HepG2 (cell line): ENCODE results near the gene BAHD1. TPM values are rescaled to one million over a fixed set of nuclear protein-coding genes. Genes with fewer than 3 reads are reported as not detected.

Source experiments
- AGO1 ChIP-seq: fragments of 200-400 bp; formaldehyde crosslinking; IDR thresholded peaks from 2 replicates; pipeline ENCODE4 v1.6.1; 2017; ENCODE audit warnings: mild to moderate bottlenecking, low read depth, low read length, moderate library complexity; ENCODE audit not compliant: poor library complexity, severe bottlenecking
- ARNT ChIP-seq: fragments of 450-650 bp; IDR thresholded peaks from 2 replicates; pipeline ENCODE4 v1.6.1; 2017
- GABPA ChIP-seq, 2 experiments: IDR thresholded peaks; 2 replicates each; pipeline ENCODE4 v1.6.1; 2011 to 2016; ENCODE audit warnings: low read depth in 2 of 2, low read length in 1 of 2, missing biosample characterization in 1 of 2, missing genetic modification characterization in 1 of 2
- MAX ChIP-seq: IDR thresholded peaks from 2 replicates; pipeline ENCODE4 v1.6.1; 2012; ENCODE audit warnings: inconsistent platforms
- MEIS1 ChIP-seq: sonication (generic); formaldehyde crosslinking; IDR thresholded peaks from 2 replicates; pipeline ENCODE4 v1.9.0; 2021; ENCODE audit warnings: mild to moderate bottlenecking, missing genetic modification reagents, moderate library complexity, borderline replicate concordance
- SIN3A ChIP-seq: IDR thresholded peaks from 2 replicates; pipeline ENCODE4 v1.6.1; 2011; ENCODE audit warnings: low read depth, mild to moderate bottlenecking, control low read depth, low read length, borderline replicate concordance
- SIX1 ChIP-seq: sonication (generic); formaldehyde crosslinking; IDR thresholded peaks from 2 replicates; pipeline ENCODE4 v1.4.0; 2020; ENCODE audit warnings: missing genetic modification reagents, borderline replicate concordance
- TCF12 ChIP-seq, 2 experiments: fragments of 450-650 bp in 1 of 2; sonication (generic) in 1 of 2; formaldehyde crosslinking in 1 of 2; IDR thresholded peaks; 2 replicates each; pipeline versions ENCODE4 v1.6.1 to v1.8.0; 2017 to 2022; ENCODE audit warnings: antibody characterized with exemption in 1 of 2, mild to moderate bottlenecking in 1 of 2, missing genetic modification reagents in 1 of 2, moderate library complexity in 1 of 2
- THYN1 ChIP-seq: sonication (generic); formaldehyde crosslinking; IDR thresholded peaks from 2 replicates; pipeline ENCODE4 v1.8.1; 2023; ENCODE audit warnings: low read depth, mild to moderate bottlenecking, moderate library complexity, missing genetic modification reagents, borderline replicate concordance
- ZFP37 ChIP-seq: sonication (generic); formaldehyde crosslinking; IDR thresholded peaks from 2 replicates; pipeline ENCODE4 v1.4.0; 2020; ENCODE audit warnings: missing genetic modification reagents, borderline replicate concordance
- ZNF17 ChIP-seq: sonication (generic); formaldehyde crosslinking; IDR thresholded peaks from 2 replicates; pipeline ENCODE4 v1.5.0; 2020; ENCODE audit warnings: mild to moderate bottlenecking, missing genetic modification reagents
- ZNF20 ChIP-seq: sonication (generic); formaldehyde crosslinking; IDR thresholded peaks from 2 replicates; pipeline ENCODE4 v1.4.0; 2020; ENCODE audit warnings: mild to moderate bottlenecking, moderate library complexity, missing genetic modification reagents
- ZNF564 ChIP-seq: sonication (generic); formaldehyde crosslinking; IDR thresholded peaks from 2 replicates; pipeline ENCODE4 v1.8.1; 2023; ENCODE audit warnings: mild to moderate bottlenecking, missing genetic modification reagents
- ZNF570 ChIP-seq: sonication (generic); formaldehyde crosslinking; IDR thresholded peaks from 2 replicates; pipeline ENCODE4 v1.4.0; 2020; ENCODE audit warnings: mild to moderate bottlenecking, missing genetic modification reagents, borderline replicate concordance
- ZNF775 ChIP-seq: sonication (generic); formaldehyde crosslinking; IDR thresholded peaks from 2 replicates; pipeline ENCODE4 v1.4.0; 2020; ENCODE audit warnings: missing genetic modification reagents, mild to moderate bottlenecking, moderate library complexity, borderline replicate concordance
- polyA plus RNA-seq, 8 experiments: library from polyadenylated mRNA; depleted of rRNA in 3 of 8; stranded (reverse) in 7 of 8; unstranded in 1 of 8; fragments of >200 nt; fragmentation: Illumina TruSeq in 4 of 8; extraction: Trizol in 4 of 8; gene quantifications; 2 replicates each; pipeline versions ENCODE4 v1.2.1 to v1.2.3, GENCODE V29; 2011 to 2016; ENCODE audit warnings: low read depth in 4 of 8, missing spikeins in 1 of 8, mixed read lengths in 1 of 8; ENCODE audit not compliant: insufficient read depth in 1 of 8
- total RNA-seq, 5 experiments: library from RNA; depleted of rRNA; stranded (reverse); fragments of >200 nt; fragmentation: Illumina TruSeq; extraction: Trizol; gene quantifications; 2 replicates each; pipeline ENCODE4 v1.2.3, GENCODE V29; 2016; ENCODE audit warnings: low read depth in 1 of 5
- TF ChIP-seq, protein P1 (sequence below): sonication (generic); formaldehyde crosslinking; IDR thresholded peaks from 2 replicates; pipeline ENCODE4 v1.5.0; 2020; ENCODE audit warnings: mild to moderate bottlenecking, missing genetic modification reagents
- TF ChIP-seq, protein P2 (sequence below): sonication (generic); formaldehyde crosslinking; IDR thresholded peaks from 2 replicates; pipeline ENCODE4 v1.4.0; 2020; ENCODE audit warnings: missing genetic modification reagents; ENCODE audit errors: not compliant biosample characterization
- TF ChIP-seq, protein P3 (sequence below): sonication (generic); formaldehyde crosslinking; IDR thresholded peaks from 2 replicates; pipeline ENCODE4 v1.4.0; 2020; ENCODE audit warnings: missing genetic modification reagents, borderline replicate concordance
- TF ChIP-seq, protein P4 (sequence below): sonication (generic); formaldehyde crosslinking; IDR thresholded peaks from 2 replicates; pipeline ENCODE4 v1.5.0; 2020; ENCODE audit warnings: missing genetic modification reagents

The BAHD1 gene
- total and polyA plus RNA-seq, 2 of the 13 experiments (the other 11 are each of a cell fraction or from before 2014, with no cell fraction given), result 3.3 to 8.7 TPM

GRCh38 chr15:40440743-40441564 is at the start of gene BAHD1 (continued):
- TF ChIP-seq, protein P1, sequence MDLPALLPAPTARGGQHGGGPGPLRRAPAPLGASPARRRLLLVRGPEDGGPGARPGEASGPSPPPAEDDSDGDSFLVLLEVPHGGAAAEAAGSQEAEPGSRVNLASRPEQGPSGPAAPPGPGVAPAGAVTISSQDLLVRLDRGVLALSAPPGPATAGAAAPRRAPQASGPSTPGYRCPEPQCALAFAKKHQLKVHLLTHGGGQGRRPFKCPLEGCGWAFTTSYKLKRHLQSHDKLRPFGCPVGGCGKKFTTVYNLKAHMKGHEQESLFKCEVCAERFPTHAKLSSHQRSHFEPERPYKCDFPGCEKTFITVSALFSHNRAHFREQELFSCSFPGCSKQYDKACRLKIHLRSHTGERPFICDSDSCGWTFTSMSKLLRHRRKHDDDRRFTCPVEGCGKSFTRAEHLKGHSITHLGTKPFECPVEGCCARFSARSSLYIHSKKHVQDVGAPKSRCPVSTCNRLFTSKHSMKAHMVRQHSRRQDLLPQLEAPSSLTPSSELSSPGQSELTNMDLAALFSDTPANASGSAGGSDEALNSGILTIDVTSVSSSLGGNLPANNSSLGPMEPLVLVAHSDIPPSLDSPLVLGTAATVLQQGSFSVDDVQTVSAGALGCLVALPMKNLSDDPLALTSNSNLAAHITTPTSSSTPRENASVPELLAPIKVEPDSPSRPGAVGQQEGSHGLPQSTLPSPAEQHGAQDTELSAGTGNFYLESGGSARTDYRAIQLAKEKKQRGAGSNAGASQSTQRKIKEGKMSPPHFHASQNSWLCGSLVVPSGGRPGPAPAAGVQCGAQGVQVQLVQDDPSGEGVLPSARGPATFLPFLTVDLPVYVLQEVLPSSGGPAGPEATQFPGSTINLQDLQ (CRISPR knock-in tag), result no peak
- TF ChIP-seq SIX1 (CRISPR knock-in tag) (no peak), MAX (peak; percentile 80), ZNF20 (no peak), MEIS1 (CRISPR knock-in tag) (no peak), ZNF775 (CRISPR knock-in tag) (no peak), SIN3A (peak; percentile 30; the same call in 1 of the 2 replicates), AGO1 (no peak), ZFP37 (no peak), ARNT (no peak), ZNF570 (CRISPR knock-in tag) (no peak), ZNF17 (CRISPR knock-in tag) (no peak), ZNF564 (CRISPR knock-in tag) (no peak), THYN1 (CRISPR knock-in tag) (no peak), TCF12 (IDR thresholded peaks at IDR 0.05) (no peak), TCF12 (CRISPR knock-in tag; IDR thresholded peaks at IDR 0.05) (no peak), GABPA (IDR thresholded peaks at IDR 0.05; ENCODE audit: low read depth, low read length) (peak; percentile 40), GABPA (CRISPR knock-in tag; IDR thresholded peaks at IDR 0.05; ENCODE audit: low read depth) (no peak; the same call in 1 of the 2 replicates)
- TF ChIP-seq, protein P2, sequence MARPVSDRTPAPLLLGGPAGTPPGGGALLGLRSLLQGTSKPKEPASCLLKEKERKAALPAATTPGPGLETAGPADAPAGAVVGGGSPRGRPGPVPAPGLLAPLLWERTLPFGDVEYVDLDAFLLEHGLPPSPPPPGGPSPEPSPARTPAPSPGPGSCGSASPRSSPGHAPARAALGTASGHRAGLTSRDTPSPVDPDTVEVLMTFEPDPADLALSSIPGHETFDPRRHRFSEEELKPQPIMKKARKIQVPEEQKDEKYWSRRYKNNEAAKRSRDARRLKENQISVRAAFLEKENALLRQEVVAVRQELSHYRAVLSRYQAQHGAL (CRISPR knock-in tag), result no peak
- TF ChIP-seq, protein P3, sequence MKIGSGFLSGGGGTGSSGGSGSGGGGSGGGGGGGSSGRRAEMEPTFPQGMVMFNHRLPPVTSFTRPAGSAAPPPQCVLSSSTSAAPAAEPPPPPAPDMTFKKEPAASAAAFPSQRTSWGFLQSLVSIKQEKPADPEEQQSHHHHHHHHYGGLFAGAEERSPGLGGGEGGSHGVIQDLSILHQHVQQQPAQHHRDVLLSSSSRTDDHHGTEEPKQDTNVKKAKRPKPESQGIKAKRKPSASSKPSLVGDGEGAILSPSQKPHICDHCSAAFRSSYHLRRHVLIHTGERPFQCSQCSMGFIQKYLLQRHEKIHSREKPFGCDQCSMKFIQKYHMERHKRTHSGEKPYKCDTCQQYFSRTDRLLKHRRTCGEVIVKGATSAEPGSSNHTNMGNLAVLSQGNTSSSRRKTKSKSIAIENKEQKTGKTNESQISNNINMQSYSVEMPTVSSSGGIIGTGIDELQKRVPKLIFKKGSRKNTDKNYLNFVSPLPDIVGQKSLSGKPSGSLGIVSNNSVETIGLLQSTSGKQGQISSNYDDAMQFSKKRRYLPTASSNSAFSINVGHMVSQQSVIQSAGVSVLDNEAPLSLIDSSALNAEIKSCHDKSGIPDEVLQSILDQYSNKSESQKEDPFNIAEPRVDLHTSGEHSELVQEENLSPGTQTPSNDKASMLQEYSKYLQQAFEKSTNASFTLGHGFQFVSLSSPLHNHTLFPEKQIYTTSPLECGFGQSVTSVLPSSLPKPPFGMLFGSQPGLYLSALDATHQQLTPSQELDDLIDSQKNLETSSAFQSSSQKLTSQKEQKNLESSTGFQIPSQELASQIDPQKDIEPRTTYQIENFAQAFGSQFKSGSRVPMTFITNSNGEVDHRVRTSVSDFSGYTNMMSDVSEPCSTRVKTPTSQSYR (CRISPR knock-in tag), result peak; percentile 80
- TF ChIP-seq, protein P4, sequence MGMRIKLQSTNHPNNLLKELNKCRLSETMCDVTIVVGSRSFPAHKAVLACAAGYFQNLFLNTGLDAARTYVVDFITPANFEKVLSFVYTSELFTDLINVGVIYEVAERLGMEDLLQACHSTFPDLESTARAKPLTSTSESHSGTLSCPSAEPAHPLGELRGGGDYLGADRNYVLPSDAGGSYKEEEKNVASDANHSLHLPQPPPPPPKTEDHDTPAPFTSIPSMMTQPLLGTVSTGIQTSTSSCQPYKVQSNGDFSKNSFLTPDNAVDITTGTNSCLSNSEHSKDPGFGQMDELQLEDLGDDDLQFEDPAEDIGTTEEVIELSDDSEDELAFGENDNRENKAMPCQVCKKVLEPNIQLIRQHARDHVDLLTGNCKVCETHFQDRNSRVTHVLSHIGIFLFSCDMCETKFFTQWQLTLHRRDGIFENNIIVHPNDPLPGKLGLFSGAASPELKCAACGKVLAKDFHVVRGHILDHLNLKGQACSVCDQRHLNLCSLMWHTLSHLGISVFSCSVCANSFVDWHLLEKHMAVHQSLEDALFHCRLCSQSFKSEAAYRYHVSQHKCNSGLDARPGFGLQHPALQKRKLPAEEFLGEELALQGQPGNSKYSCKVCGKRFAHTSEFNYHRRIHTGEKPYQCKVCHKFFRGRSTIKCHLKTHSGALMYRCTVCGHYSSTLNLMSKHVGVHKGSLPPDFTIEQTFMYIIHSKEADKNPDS (CRISPR knock-in tag), result no peak
